ENCODE results near the gene CCL4.

DNA sequence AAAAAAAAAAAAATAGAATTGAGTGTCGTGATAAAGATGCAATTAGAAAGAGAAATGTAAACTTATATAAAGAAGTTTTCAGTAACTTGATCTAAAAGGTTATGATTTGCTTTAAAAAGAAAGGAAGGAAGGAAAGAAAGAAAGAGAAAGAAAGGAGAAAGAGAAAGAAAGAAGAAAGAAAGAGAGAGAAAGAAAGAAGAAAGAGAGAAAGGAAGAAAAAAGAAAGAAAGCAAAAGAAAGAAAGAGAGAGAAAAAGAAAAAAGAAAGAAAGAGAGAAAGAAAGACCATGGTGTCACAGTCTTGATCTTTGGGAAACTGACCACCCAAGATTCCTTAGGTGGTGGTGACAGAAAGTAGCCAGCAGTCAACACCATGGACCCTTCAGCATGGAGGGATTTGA is 9.4 kb upstream of the CCL4 start:
- TF ChIP-seq, protein P1, sequence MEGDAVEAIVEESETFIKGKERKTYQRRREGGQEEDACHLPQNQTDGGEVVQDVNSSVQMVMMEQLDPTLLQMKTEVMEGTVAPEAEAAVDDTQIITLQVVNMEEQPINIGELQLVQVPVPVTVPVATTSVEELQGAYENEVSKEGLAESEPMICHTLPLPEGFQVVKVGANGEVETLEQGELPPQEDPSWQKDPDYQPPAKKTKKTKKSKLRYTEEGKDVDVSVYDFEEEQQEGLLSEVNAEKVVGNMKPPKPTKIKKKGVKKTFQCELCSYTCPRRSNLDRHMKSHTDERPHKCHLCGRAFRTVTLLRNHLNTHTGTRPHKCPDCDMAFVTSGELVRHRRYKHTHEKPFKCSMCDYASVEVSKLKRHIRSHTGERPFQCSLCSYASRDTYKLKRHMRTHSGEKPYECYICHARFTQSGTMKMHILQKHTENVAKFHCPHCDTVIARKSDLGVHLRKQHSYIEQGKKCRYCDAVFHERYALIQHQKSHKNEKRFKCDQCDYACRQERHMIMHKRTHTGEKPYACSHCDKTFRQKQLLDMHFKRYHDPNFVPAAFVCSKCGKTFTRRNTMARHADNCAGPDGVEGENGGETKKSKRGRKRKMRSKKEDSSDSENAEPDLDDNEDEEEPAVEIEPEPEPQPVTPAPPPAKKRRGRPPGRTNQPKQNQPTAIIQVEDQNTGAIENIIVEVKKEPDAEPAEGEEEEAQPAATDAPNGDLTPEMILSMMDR (IDR thresholded peaks at IDR 0.05; ENCODE audit: insufficient read depth, low read depth, low read length), result no peak
- TF ChIP-seq EZH2 (IDR thresholded peaks at IDR 0.05; ENCODE audit: insufficient read depth, low read length), result no peak

All from astrocyte (in vitro differentiated cells and primary cell).